ENCODE results near the gene MYO10.

DNA sequence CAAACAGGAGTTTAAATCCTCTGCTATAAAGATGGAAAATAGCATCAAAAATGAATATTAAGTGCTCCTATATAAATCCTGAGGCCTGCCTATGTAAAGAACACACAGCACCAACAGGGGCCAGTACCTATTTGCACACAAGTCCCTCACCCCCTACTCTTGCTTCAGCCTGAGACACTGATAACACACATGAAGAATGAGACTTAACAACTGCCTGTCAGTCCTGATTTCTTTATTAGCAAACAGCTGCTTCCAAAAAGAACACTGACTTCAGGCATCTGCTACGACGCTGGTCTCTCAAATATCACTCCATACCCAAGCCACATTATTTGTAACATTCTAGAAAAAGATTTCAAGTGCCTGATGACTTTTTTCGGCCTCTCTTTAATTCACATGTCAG lies 55.5 kb downstream of the MYO10 start:
- TF ChIP-seq ZNF184 (tag by site-specific recombination; IDR thresholded peaks at IDR 0.05) (no peak), ZFP41 (tag by site-specific recombination; IDR thresholded peaks at IDR 0.05; ENCODE audit: borderline replicate concordance) (no peak), ZNF311 (tag by site-specific recombination; IDR thresholded peaks at IDR 0.05; ENCODE audit: borderline replicate concordance) (no peak), ZNF701 (tag by site-specific recombination; IDR thresholded peaks at IDR 0.05) (no peak)
